HepG2 (cell line): ENCODE measurements around the gene TRPC4AP. TPM values are rescaled to one million over a fixed set of nuclear protein-coding genes. Genes with fewer than 3 reads are reported as not detected.
A peak's percentile ranks its signal among the peaks of the same experiment; 100 is the strongest.

Experiments used
- ATAC-seq: fragments of 200-7000 bp; cut with Tn5 transposase; 3 replicates; pipeline ENCODE4 v1.9.1; 2020; ENCODE audit warnings: mild to moderate bottlenecking, moderate library complexity
- BruUV-seq: library from RNA; stranded (reverse); fragments of 400-500 nt; replicated peaks from 2 replicates; lab custom pipeline; 2021; lab: Mats Ljungman, UMichigan
- CTCF ChIA-PET: fragments of 300-600 bp; formaldehyde crosslinking; extraction: SDS; loops from one replicate; lab custom pipeline; 2021; ENCODE audit warnings: low total read pairs, inconsistent platforms, low intra/inter-chr PET ratio; lab: Yijun Ruan, JAX
- POLR2A ChIA-PET: fragments of 350-600 bp; sonication (Branson Sonifier 250); formaldehyde crosslinking; loops from one replicate; lab custom pipeline; 2020; ENCODE audit warnings: antibody characterized with exemption, inconsistent platforms; lab: Yijun Ruan, JAX
- DNase-seq: peaks from one replicate; pipeline ENCODE4 v3.0.0-alpha.2; 2015; ENCODE audit warnings: low spot score
- FAIRE-seq: peaks from 3 replicates; lab custom pipeline; 2011; peaks lifted over from hg19 to GRCh38; lab: Jason Lieb, UNC
- H2AFZ ChIP-seq: one replicate; pipeline ENCODE4 v1.6.1; 2011; ENCODE audit warnings: low read length, inconsistent platforms
- H3K27ac ChIP-seq: fragments of 300-600 bp; 3 replicates; pipeline ENCODE4 v1.8.0; 2011; ENCODE audit warnings: mixed run types, mild to moderate bottlenecking, mixed read lengths, low read length, inconsistent platforms; ENCODE audit not compliant: insufficient read depth; ENCODE audit errors: extremely low read length
- H3K27me3 ChIP-seq, 2 experiments: fragments of 200-600 bp in 1 of 2; 2 replicates in 1 of 2; 3 replicates in 1 of 2; pipeline versions ENCODE4 v1.6.0 to v1.8.0; 2011; ENCODE audit warnings: low read length in 2 of 2, mild to moderate bottlenecking in 2 of 2, moderate library complexity in 2 of 2, inconsistent platforms in 1 of 2; ENCODE audit not compliant: insufficient read depth in 2 of 2, control insufficient read depth in 1 of 2
- H3K36me3 ChIP-seq, 2 experiments: fragments of 200-600 bp in 1 of 2; replicated peaks in 1 of 2; 2 replicates in 1 of 2; 3 replicates in 1 of 2; pipeline versions ENCODE4 v1.5.1 to v1.8.0; 2011; ENCODE audit warnings: low read length in 2 of 2, inconsistent platforms in 1 of 2; ENCODE audit not compliant: insufficient read depth in 2 of 2, control insufficient read depth in 1 of 2
- H3K4me1 ChIP-seq: 2 replicates; pipeline ENCODE4 v1.5.1; 2012; ENCODE audit warnings: low read length, inconsistent platforms; ENCODE audit not compliant: insufficient read depth
- H3K4me2 ChIP-seq: 2 replicates; pipeline ENCODE4 v1.6.0; 2011; ENCODE audit warnings: low read depth, low read length, inconsistent platforms
- H3K4me3 ChIP-seq, 3 experiments: fragments of 200-600 bp in 1 of 3; sonication (generic), shearing (Covaris generic) in 1 of 3; replicated peaks in 1 of 3; 2 replicates each; pipeline ENCODE4 v1.5.1; 2011 to 2016; ENCODE audit warnings: low read length in 3 of 3, inconsistent platforms in 2 of 3, low read depth in 2 of 3, mild to moderate bottlenecking in 2 of 3, control low read depth in 1 of 3, mixed read lengths in 1 of 3; ENCODE audit not compliant: insufficient read depth in 1 of 3
- H3K79me2 ChIP-seq: one replicate; pipeline ENCODE4 v1.6.1; 2011; ENCODE audit warnings: low read length, inconsistent platforms; ENCODE audit not compliant: insufficient read depth
- H3K9ac ChIP-seq: 2 replicates; pipeline ENCODE4 v1.6.0; 2011; ENCODE audit warnings: mild to moderate bottlenecking, low read depth, low read length, inconsistent platforms; ENCODE audit not compliant: insufficient read depth
- H3K9me3 ChIP-seq: 2 replicates; pipeline ENCODE4 v1.5.1; 2012; ENCODE audit warnings: mild to moderate bottlenecking, low read length
- H4K20me1 ChIP-seq: 2 replicates; pipeline ENCODE4 v1.6.0; 2011; ENCODE audit warnings: inconsistent platforms, mild to moderate bottlenecking, low read length, moderate library complexity; ENCODE audit not compliant: insufficient read depth
- CREM ChIP-seq, 2 experiments: sonication (generic) in 1 of 2; formaldehyde crosslinking in 1 of 2; IDR thresholded peaks; 2 replicates each; pipeline versions ENCODE4 v1.4.0 to v1.6.1; 2016 to 2020; ENCODE audit warnings: antibody characterized with exemption in 1 of 2, mild to moderate bottlenecking in 1 of 2, missing genetic modification reagents in 1 of 2
- HOXA9 ChIP-seq: sonication (generic); formaldehyde crosslinking; IDR thresholded peaks from 2 replicates; pipeline ENCODE4 v1.8.1; 2022; ENCODE audit warnings: missing genetic modification reagents, mild to moderate bottlenecking, moderate library complexity, borderline replicate concordance
- NCOA2 ChIP-seq: sonication (generic); formaldehyde crosslinking; IDR thresholded peaks from 2 replicates; pipeline ENCODE4 v1.8.0; 2022; ENCODE audit warnings: inconsistent platforms
- NR2F6 ChIP-seq, 2 experiments: IDR thresholded peaks; 2 replicates each; pipeline ENCODE4 v1.6.1; 2016; ENCODE audit warnings: antibody characterized with exemption in 1 of 2, mild to moderate bottlenecking in 1 of 2
- PPARG ChIP-seq: conservative IDR thresholded peaks from 2 replicates; pipeline ENCODE4 v1.6.1; 2016; ENCODE audit warnings: missing biosample characterization, missing genetic modification reagents
- RXRA ChIP-seq: sonication (generic); formaldehyde crosslinking; IDR thresholded peaks from 2 replicates; pipeline ENCODE4 v1.5.1; 2020; ENCODE audit warnings: missing genetic modification reagents
- SOX13 ChIP-seq, 3 experiments: fragments of 450-650 bp in 1 of 3; sonication (generic) in 1 of 3; formaldehyde crosslinking in 1 of 3; IDR thresholded peaks in 2 of 3; conservative IDR thresholded peaks in 1 of 3; 2 replicates each; pipeline versions ENCODE4 v1.5.0 to v1.6.1; 2016 to 2020; ENCODE audit warnings: antibody characterized with exemption in 1 of 3, mild to moderate bottlenecking in 1 of 3, missing compliant biosample characterization in 1 of 3, missing genetic modification reagents in 1 of 3, moderate library complexity in 1 of 3
- TBX2 ChIP-seq: sonication (generic); formaldehyde crosslinking; IDR thresholded peaks from 2 replicates; pipeline ENCODE4 v1.5.0; 2020; ENCODE audit warnings: missing genetic modification reagents, mild to moderate bottlenecking, borderline replicate concordance
- ZBTB38 ChIP-seq: sonication (generic); formaldehyde crosslinking; IDR thresholded peaks from 2 replicates; pipeline ENCODE4 v1.5.1; 2020; ENCODE audit warnings: mild to moderate bottlenecking, missing genetic modification reagents
- ZNF350 ChIP-seq: sonication (generic); formaldehyde crosslinking; IDR thresholded peaks from 2 replicates; pipeline ENCODE4 v1.4.0; 2020; ENCODE audit warnings: mild to moderate bottlenecking, low read depth, missing genetic modification reagents, borderline replicate concordance
- ZNF644 ChIP-seq: IDR thresholded peaks from 2 replicates; pipeline ENCODE4 v1.6.1; 2016; ENCODE audit warnings: low read depth
- ZNF790 ChIP-seq: sonication (generic); formaldehyde crosslinking; IDR thresholded peaks from 2 replicates; pipeline ENCODE4 v1.8.0; 2022; ENCODE audit warnings: missing genetic modification reagents, mild to moderate bottlenecking, borderline replicate concordance
- ZSCAN21 ChIP-seq: sonication (generic); formaldehyde crosslinking; IDR thresholded peaks from 2 replicates; pipeline ENCODE4 v1.8.0; 2022; ENCODE audit warnings: mild to moderate bottlenecking, missing genetic modification reagents, moderate library complexity, borderline replicate concordance
- WGBS: methylation state at CpG from one replicate; pipeline ENCODE4 v1.1.6; 2017; ENCODE audit warnings: low lambda C conversion rate; 5-methylcytosine and 5-hydroxymethylcytosine counted together
- in situ Hi-C: cut with HindIII; loops from 2 replicates; pipeline ENCODE4 v1.10.0; 2017; ENCODE audit warnings: low pct_unique_long_range_greater_than_20kb; ENCODE audit not compliant: extremely low pct_ligation_motif_present
- intact Hi-C: fragments of 100-400 bp; cut with micrococcal nuclease; formaldehyde crosslinking; loops from one replicate; pipeline ENCODE4 v1.10.0; 2022; ENCODE audit not compliant: unreplicated experiment
- polyA plus RNA-seq, 8 experiments: library from polyadenylated mRNA; depleted of rRNA in 3 of 8; stranded (reverse) in 7 of 8; unstranded in 1 of 8; fragments of >200 nt; fragmentation: Illumina TruSeq in 4 of 8; extraction: Trizol in 4 of 8; gene quantifications; 2 replicates each; pipeline versions ENCODE4 v1.2.1 to v1.2.3, GENCODE V29; 2011 to 2016; ENCODE audit warnings: low read depth in 4 of 8, missing spikeins in 1 of 8, mixed read lengths in 1 of 8; ENCODE audit not compliant: insufficient read depth in 1 of 8
- total RNA-seq, 5 experiments: library from RNA; depleted of rRNA; stranded (reverse); fragments of >200 nt; fragmentation: Illumina TruSeq; extraction: Trizol; gene quantifications; 2 replicates each; pipeline ENCODE4 v1.2.3, GENCODE V29; 2016; ENCODE audit warnings: low read depth in 1 of 5
- TF ChIP-seq, protein P1 (sequence below): IDR thresholded peaks from 2 replicates; pipeline ENCODE4 v1.6.1; 2016; ENCODE audit warnings: mild to moderate bottlenecking, missing biosample characterization, missing genetic modification reagents
- TF ChIP-seq, protein P2 (sequence below): IDR thresholded peaks from 2 replicates; pipeline ENCODE4 v1.6.1; 2016; ENCODE audit warnings: missing compliant biosample characterization, missing genetic modification reagents, borderline replicate concordance
- TF ChIP-seq, protein P3 (sequence below): IDR thresholded peaks from 2 replicates; pipeline ENCODE4 v1.6.1; 2012; ENCODE audit warnings: inconsistent platforms
- TF ChIP-seq, protein P4 (sequence below): fragments of 450-650 bp; IDR thresholded peaks from 2 replicates; pipeline ENCODE4 v1.6.1; 2017
- TF ChIP-seq, protein P5 (sequence below): sonication (generic); formaldehyde crosslinking; IDR thresholded peaks from 2 replicates; pipeline ENCODE4 v1.4.0; 2020; ENCODE audit warnings: missing genetic modification reagents

The TRPC4AP gene
- total and polyA plus RNA-seq, 2 of the 13 experiments (the other 11 are each of a cell fraction or from before 2014, with no cell fraction given) = 136 to 137 TPM

DNA sequence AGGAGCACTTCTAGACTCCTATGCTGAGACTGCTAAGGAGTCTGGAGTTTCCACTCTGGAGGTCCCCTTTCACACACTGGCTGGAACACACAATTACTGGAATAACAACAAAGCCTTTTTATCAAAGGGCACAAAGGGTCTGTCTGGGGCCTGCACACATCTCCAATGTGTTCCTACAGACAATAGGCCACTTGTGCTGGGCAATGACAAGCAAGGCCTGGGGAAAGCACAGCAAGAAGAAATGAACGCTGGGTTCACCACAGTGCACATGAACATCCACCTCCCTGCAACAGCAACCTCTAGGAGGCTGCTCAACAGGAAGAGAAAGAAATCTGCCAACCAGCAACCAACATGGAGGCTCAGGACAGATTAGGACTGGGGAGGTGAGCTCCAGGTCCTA, 43.9 kb downstream of the TRPC4AP start:
- intact Hi-C loops = no loop called here
- peak overlapping the region; percentile 23 for H3K27ac ChIP-seq
- peak; percentile 80 for ATAC-seq
- H3K4me2 ChIP-seq = no peak overlapping the region
- H3K27me3 ChIP-seq = no peaks in the 10 kb centered on the region
- in situ Hi-C loops = no loop called here
- H2AFZ ChIP-seq = no peak overlapping the region
- ChIA-PET CTCF (interaction anchor here (0.6 kb wide), 1 partner anchor 568 kb away, joined by 3 read pairs; no protein-coding TSS in a partner anchor), POLR2A (no interaction called here)
- peaks cover 48% of the 10 kb centered on the region for H3K4me1 ChIP-seq
- FAIRE-seq = no peak
- no peaks in the 10 kb centered on the region for H4K20me1 ChIP-seq
- H3K9ac ChIP-seq = no peak overlapping the region
- H3K4me3 ChIP-seq = no peak overlapping the region
- no TSS peak for BruUV-seq
- peaks cover 21 to 73% of the 10 kb centered on the region in 2 experiments for H3K36me3 ChIP-seq
- 50% methylated on average over 1 of the region's 1 CpG for WGBS
- no peaks in the 10 kb centered on the region for H3K79me2 ChIP-seq
- DNase-seq = peak; percentile 80
- H3K9me3 ChIP-seq = no peaks in the 10 kb centered on the region
- TF ChIP-seq, protein P1, sequence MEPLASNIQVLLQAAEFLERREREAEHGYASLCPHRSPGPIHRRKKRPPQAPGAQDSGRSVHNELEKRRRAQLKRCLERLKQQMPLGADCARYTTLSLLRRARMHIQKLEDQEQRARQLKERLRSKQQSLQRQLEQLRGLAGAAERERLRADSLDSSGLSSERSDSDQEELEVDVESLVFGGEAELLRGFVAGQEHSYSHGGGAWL (CRISPR knock-in tag) = no peak
- TF ChIP-seq ZNF644 (CRISPR knock-in tag) (peak; percentile 81), ZSCAN21 (CRISPR knock-in tag) (no peak), PPARG (CRISPR knock-in tag) (peak; percentile 87), CREM (IDR thresholded peaks at IDR 0.05) (0 out of 2 replicates have a peak, but pooled peaks have one; percentile 21), CREM (CRISPR knock-in tag; IDR thresholded peaks at IDR 0.05) (no peak), ZNF790 (CRISPR knock-in tag) (no peak), TBX2 (CRISPR knock-in tag) (peak; percentile 53; the same call in 1 of the 2 replicates), HOXA9 (CRISPR knock-in tag) (0 out of 2 replicates have a peak, but pooled peaks have one; percentile 41), SOX13 (IDR thresholded peaks at IDR 0.05) (peak; percentile 89), SOX13 (CRISPR knock-in tag; conservative IDR thresholded peaks at IDR 0.05 in 1 of 2, IDR thresholded peaks at IDR 0.05 in 1 of 2) (peak in 1 of 2 experiments; percentile 99; a peak in 2 of 4 replicates), NCOA2 (CRISPR knock-in tag) (0 out of 2 replicates have a peak, but pooled peaks have one; percentile 31), ZNF350 (CRISPR knock-in tag) (no peak), RXRA (CRISPR knock-in tag) (peak; percentile 88), ZBTB38 (CRISPR knock-in tag) (peak; percentile 56; the same call in 1 of the 2 replicates), NR2F6 (IDR thresholded peaks at IDR 0.05) (peak; percentile 15; the same call in 1 of the 2 replicates), NR2F6 (CRISPR knock-in tag; IDR thresholded peaks at IDR 0.05) (peak; percentile 63; the same call in 1 of the 2 replicates)
- TF ChIP-seq, protein P2, sequence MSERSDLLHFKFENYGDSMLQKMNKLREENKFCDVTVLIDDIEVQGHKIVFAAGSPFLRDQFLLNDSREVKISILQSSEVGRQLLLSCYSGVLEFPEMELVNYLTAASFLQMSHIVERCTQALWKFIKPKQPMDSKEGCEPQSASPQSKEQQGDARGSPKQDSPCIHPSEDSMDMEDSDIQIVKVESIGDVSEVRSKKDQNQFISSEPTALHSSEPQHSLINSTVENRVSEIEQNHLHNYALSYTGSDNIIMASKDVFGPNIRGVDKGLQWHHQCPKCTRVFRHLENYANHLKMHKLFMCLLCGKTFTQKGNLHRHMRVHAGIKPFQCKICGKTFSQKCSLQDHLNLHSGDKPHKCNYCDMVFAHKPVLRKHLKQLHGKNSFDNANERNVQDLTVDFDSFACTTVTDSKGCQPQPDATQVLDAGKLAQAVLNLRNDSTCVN (CRISPR knock-in tag) = peak; percentile 71; the same call in 1 of the 2 replicates
- TF ChIP-seq, protein P3, sequence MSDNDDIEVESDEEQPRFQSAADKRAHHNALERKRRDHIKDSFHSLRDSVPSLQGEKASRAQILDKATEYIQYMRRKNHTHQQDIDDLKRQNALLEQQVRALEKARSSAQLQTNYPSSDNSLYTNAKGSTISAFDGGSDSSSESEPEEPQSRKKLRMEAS = 0 out of 2 replicates have a peak, but pooled peaks have one; percentile 26
- TF ChIP-seq, protein P4, sequence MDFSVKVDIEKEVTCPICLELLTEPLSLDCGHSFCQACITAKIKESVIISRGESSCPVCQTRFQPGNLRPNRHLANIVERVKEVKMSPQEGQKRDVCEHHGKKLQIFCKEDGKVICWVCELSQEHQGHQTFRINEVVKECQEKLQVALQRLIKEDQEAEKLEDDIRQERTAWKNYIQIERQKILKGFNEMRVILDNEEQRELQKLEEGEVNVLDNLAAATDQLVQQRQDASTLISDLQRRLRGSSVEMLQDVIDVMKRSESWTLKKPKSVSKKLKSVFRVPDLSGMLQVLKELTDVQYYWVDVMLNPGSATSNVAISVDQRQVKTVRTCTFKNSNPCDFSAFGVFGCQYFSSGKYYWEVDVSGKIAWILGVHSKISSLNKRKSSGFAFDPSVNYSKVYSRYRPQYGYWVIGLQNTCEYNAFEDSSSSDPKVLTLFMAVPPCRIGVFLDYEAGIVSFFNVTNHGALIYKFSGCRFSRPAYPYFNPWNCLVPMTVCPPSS = no peak
- TF ChIP-seq, protein P5, sequence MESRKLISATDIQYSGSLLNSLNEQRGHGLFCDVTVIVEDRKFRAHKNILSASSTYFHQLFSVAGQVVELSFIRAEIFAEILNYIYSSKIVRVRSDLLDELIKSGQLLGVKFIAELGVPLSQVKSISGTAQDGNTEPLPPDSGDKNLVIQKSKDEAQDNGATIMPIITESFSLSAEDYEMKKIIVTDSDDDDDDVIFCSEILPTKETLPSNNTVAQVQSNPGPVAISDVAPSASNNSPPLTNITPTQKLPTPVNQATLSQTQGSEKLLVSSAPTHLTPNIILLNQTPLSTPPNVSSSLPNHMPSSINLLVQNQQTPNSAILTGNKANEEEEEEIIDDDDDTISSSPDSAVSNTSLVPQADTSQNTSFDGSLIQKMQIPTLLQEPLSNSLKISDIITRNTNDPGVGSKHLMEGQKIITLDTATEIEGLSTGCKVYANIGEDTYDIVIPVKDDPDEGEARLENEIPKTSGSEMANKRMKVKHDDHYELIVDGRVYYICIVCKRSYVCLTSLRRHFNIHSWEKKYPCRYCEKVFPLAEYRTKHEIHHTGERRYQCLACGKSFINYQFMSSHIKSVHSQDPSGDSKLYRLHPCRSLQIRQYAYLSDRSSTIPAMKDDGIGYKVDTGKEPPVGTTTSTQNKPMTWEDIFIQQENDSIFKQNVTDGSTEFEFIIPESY (CRISPR knock-in tag) = peak; percentile 15; the same call in 1 of the 2 replicates
